GM12878 (cell line): Measurements from ENCODE around the gene MNAT1. TPM values are rescaled to one million over a fixed set of nuclear protein-coding genes. Genes with fewer than 3 reads are reported as not detected.

ENCODE experiments used
- ATAC-seq: fragments of 200-7000 bp; cut with Tn5 transposase; 3 replicates; pipeline ENCODE4 v1.9.1; 2020; ENCODE audit warnings: mild to moderate bottlenecking, moderate library complexity
- BruUV-seq: library from RNA; stranded (reverse); fragments of 400-500 nt; replicated peaks from 2 replicates; lab custom pipeline; 2021; lab: Mats Ljungman, UMichigan
- CTCF ChIA-PET: fragments of 300-600 bp; sonication (Branson Sonifier 250); formaldehyde crosslinking; extraction: SDS; loops from one replicate; lab custom pipeline; 2021; ENCODE audit warnings: inconsistent platforms; lab: Yijun Ruan, JAX
- POLR2A ChIA-PET: fragments of 350-600 bp; formaldehyde crosslinking; extraction: SDS; loops from one replicate; lab custom pipeline; 2021; ENCODE audit warnings: inconsistent platforms; lab: Charles Lee
- RAD21 ChIA-PET: fragments of 300-600 bp; sonication (Branson Sonifier 250); formaldehyde crosslinking; loops from one replicate; lab custom pipeline; 2023; ENCODE audit warnings: antibody characterized with exemption; ENCODE audit not compliant: unreplicated experiment; lab: Charles Lee
- SMC1A ChIA-PET: fragments of 300-600 bp; sonication (Branson Sonifier 250); formaldehyde crosslinking; loops from one replicate; lab custom pipeline; 2023; ENCODE audit not compliant: unreplicated experiment, uncharacterized antibody; lab: Charles Lee
- DNase-seq: peaks from one replicate; pipeline ENCODE4 v3.0.0-alpha.2; 2011; ENCODE audit warnings: low read depth, low spot score
- FAIRE-seq: peaks from 3 replicates; lab custom pipeline; 2011; peaks lifted over from hg19 to GRCh38; lab: Jason Lieb, UNC
- H2AFZ ChIP-seq: 2 replicates; pipeline ENCODE4 v1.6.0; 2011; ENCODE audit warnings: low read depth, low read length, control low read depth; ENCODE audit not compliant: control insufficient read depth
- H3K27ac ChIP-seq: 2 replicates; pipeline ENCODE4 v1.5.1; 2011; ENCODE audit warnings: control low read depth; ENCODE audit not compliant: control insufficient read depth, insufficient read depth
- H3K27me3 ChIP-seq, 2 experiments: replicated peaks in 1 of 2; 2 replicates each; pipeline versions ENCODE4 v1.6.0 to v1.6.1; 2011; ENCODE audit warnings: low read length in 1 of 2; ENCODE audit not compliant: control insufficient read depth in 2 of 2, insufficient read depth in 2 of 2
- H3K36me3 ChIP-seq, 2 experiments: 2 replicates each; pipeline ENCODE4 v1.5.1; 2011; ENCODE audit warnings: low read length in 1 of 2; ENCODE audit not compliant: control insufficient read depth in 2 of 2, insufficient read depth in 2 of 2
- H3K4me1 ChIP-seq: 2 replicates; pipeline ENCODE4 v1.6.1; 2011; ENCODE audit warnings: mild to moderate bottlenecking, low read length, moderate library complexity, mixed read lengths; ENCODE audit not compliant: control insufficient read depth, insufficient read depth
- H3K4me2 ChIP-seq: 2 replicates; pipeline ENCODE4 v1.6.0; 2011; ENCODE audit warnings: control low read depth; ENCODE audit not compliant: control insufficient read depth, insufficient read depth
- H3K4me3 ChIP-seq: fragments of 200-600 bp; sonication (generic); 2 replicates; pipeline ENCODE4 v1.5.1; 2016
- H3K79me2 ChIP-seq: 2 replicates; pipeline ENCODE4 v1.6.0; 2011; ENCODE audit warnings: low read length; ENCODE audit not compliant: control insufficient read depth, insufficient read depth
- H3K9ac ChIP-seq: 2 replicates; pipeline ENCODE4 v1.8.0; 2011; ENCODE audit warnings: low read length, control low read depth, mixed read lengths; ENCODE audit not compliant: control insufficient read depth, insufficient read depth
- H3K9me3 ChIP-seq: replicated peaks from 3 replicates; pipeline ENCODE4 v1.5.1; 2011; ENCODE audit warnings: mild to moderate bottlenecking, low read length; ENCODE audit not compliant: control insufficient read depth, insufficient read depth
- H4K20me1 ChIP-seq: 2 replicates; pipeline ENCODE4 v1.6.0; 2011; ENCODE audit not compliant: control insufficient read depth, insufficient read depth
- BHLHE40 ChIP-seq, 2 experiments: fragments of 450-650 bp in 1 of 2; IDR thresholded peaks; 2 replicates each; pipeline ENCODE4 v1.6.1; 2011 to 2017; ENCODE audit warnings: low read depth in 2 of 2, borderline replicate concordance in 1 of 2, improper control_type of control experiment in 1 of 2, low read length in 1 of 2, mild to moderate bottlenecking in 1 of 2
- CUX1 ChIP-seq: IDR thresholded peaks from 2 replicates; pipeline ENCODE4 v1.6.1; 2012; ENCODE audit warnings: improper control_type of control experiment, low read depth, low read length; ENCODE audit not compliant: insufficient replicate concordance
- REST ChIP-seq: IDR thresholded peaks from 2 replicates; pipeline ENCODE4 v1.6.1; 2012; ENCODE audit warnings: mild to moderate bottlenecking, low read depth, low read length
- STAT3 ChIP-seq: IDR thresholded peaks from 2 replicates; pipeline ENCODE4 v1.6.1; 2011; ENCODE audit warnings: low read depth, low read length, improper control_type of control experiment
- WRNIP1 ChIP-seq: IDR thresholded peaks from 2 replicates; pipeline ENCODE4 v1.6.1; 2011; ENCODE audit warnings: low read depth, low read length, improper control_type of control experiment, borderline replicate concordance
- WGBS: methylation state at CpG from one replicate; pipeline ENCODE4 v1.1.6; 2016; ENCODE audit warnings: low lambda C conversion rate; ENCODE audit not compliant: insufficient replicate concordance, insufficient coverage; ENCODE audit errors: missing lambda C conversion rate; 5-methylcytosine and 5-hydroxymethylcytosine counted together
- in situ Hi-C: fragments of 300-500 bp; cut with MboI; formaldehyde crosslinking; loops from 9 replicates; pipeline ENCODE4 v1.14.3; 2018; ENCODE audit warnings: mixed read lengths
- intact Hi-C: fragments of 100-400 bp; cut with micrococcal nuclease; formaldehyde crosslinking; loops from one replicate; pipeline ENCODE4 v1.14.2; 2022; ENCODE audit not compliant: unreplicated experiment
- polyA plus RNA-seq, 11 experiments: library from polyadenylated mRNA; depleted of rRNA in 4 of 11; unstranded in 6 of 11; stranded (reverse) in 5 of 11; fragments of >200 nt; fragmentation: Nextera tagmentation in 4 of 11; fragmentation: Illumina TruSeq in 1 of 11; extraction: Ambion mirVana in 4 of 11; extraction: Trizol in 1 of 11; gene quantifications; 1 replicate in 1 of 11; 2 replicates in 10 of 11; pipeline versions ENCODE4 v1.2.1 to v1.2.3, GENCODE V29; 2011 to 2016; ENCODE audit warnings: inconsistent platforms in 2 of 11, missing spikeins in 2 of 11, low read depth in 1 of 11
- total RNA-seq, 4 experiments: library from RNA; depleted of rRNA in 3 of 4; stranded (reverse); fragments of >200 nt in 3 of 4; fragmentation: Illumina TruSeq in 1 of 4; extraction: Trizol in 1 of 4; gene quantifications; 2 replicates each; pipeline versions ENCODE4 v1.2.1 to v1.2.3, GENCODE V29; 2013 to 2021

MNAT1 gene
- total and polyA plus RNA-seq, 10 of the 15 experiments (the other 5 are each of a cell fraction or from before 2014, with no cell fraction given), result 26.5 to 67.4 (median 40.8) TPM

- ATAC-seq (no peak), FAIRE-seq (no peak), DNase-seq (no peak)
- in situ Hi-C loops (no loop called here), intact Hi-C loops (no loop called here)
- ChIA-PET POLR2A (no interaction called here), SMC1A (interaction anchor here (0.6 kb wide), 1 partner anchor 1280 kb away, joined by 4 read pairs; no protein-coding TSS in a partner anchor), CTCF (no interaction called here)
- WGBS, result 48% methylated on average over 3 of the region's 3 CpGs
- Histone ChIP-seq H4K20me1 (no peaks in the 10 kb centered on the region), H3K4me1 (no peaks in the 10 kb centered on the region), H3K4me2 (no peak overlapping the region), H3K27ac (no peak overlapping the region), H3K27me3 (no peaks in the 10 kb centered on the region), H2AFZ (no peak overlapping the region), H3K36me3 (no peaks in the 10 kb centered on the region), H3K9me3 (no peaks in the 10 kb centered on the region; the same call in 2 of the 3 replicates)
- BruUV-seq, result no TSS peak
- TF ChIP-seq WRNIP1 (no peak), REST (no peak), STAT3 (no peak), BHLHE40 (IDR thresholded peaks at IDR 0.05; ENCODE audit: borderline replicate concordance in 1 of 2, low read depth in 2 of 2, low read length in 1 of 2) (no peak), CUX1 (no peak)
- TF ChIP-seq, all 136 proteins: peak for 0
- no peaks in the 10 kb centered on the region for H3K79me2 ChIP-seq
- H3K9ac ChIP-seq, result no peak overlapping the region
- H3K4me3 ChIP-seq, result no peak overlapping the region
- RAD21 ChIA-PET, result no interaction called here
Measured at GRCh38 chr14:60700598-60700997, 34.0 kb upstream of the MNAT1 start.
